Measurements from ENCODE around the gene PEX14. TPM values are rescaled to one million over a fixed set of nuclear protein-coding genes. Genes with fewer than 3 reads are reported as not detected.

The PEX14 gene
- total and polyA plus RNA-seq, 4 donors: 9.5 to 26.9 (median 19.7) TPM

- Histone ChIP-seq H3K27me3 (ENCODE audit: control insufficient read depth, insufficient read depth, low read length) (peaks cover 10% of the 10 kb centered on the region), H3K27ac (ENCODE audit: low read depth, low read length) (no peak overlapping the region), H3K4me3 (ENCODE audit: low read depth, low read length) (no peak overlapping the region), H3K9me3 (ENCODE audit: control insufficient read depth, insufficient read depth, low read length) (no peaks in the 10 kb centered on the region), H3K36me3 (ENCODE audit: control insufficient read depth, insufficient read depth, low read length) (peaks cover 68% of the 10 kb centered on the region), H3K4me1 (ENCODE audit: control insufficient read depth, insufficient read depth, low read length) (peaks cover 34% of the 10 kb centered on the region)
- DNase-seq (ENCODE audit: low read depth in 4 of 6, low spot score in 6 of 6): no peak
- 67% methylated on average over 27 of the region's 32 CpGs for WGBS (ENCODE audit: insufficient coverage)
Observed at GRCh38 chr1:10648689-10649516, 174.2 kb downstream of the PEX14 start.

GRCh38 chr1:10649517-10650201 lies 174.9 kb downstream of the PEX14 start:
- H3K27ac ChIP-seq (ENCODE audit: low read depth, low read length): no peak overlapping the region
- H3K27me3 ChIP-seq (ENCODE audit: control insufficient read depth, insufficient read depth, low read length): peaks cover 10% of the 10 kb centered on the region
- no peak overlapping the region for H3K4me3 ChIP-seq (ENCODE audit: low read depth, low read length)
- peaks cover 70% of the 10 kb centered on the region for H3K36me3 ChIP-seq (ENCODE audit: control insufficient read depth, insufficient read depth, low read length)
- peak in 2 of 6 donors; percentile 42 to 71 for DNase-seq (ENCODE audit: low read depth in 4 of 6, low spot score in 6 of 6)
- no peaks in the 10 kb centered on the region for H3K9me3 ChIP-seq (ENCODE audit: control insufficient read depth, insufficient read depth, low read length)
- 30% methylated on average over 20 of the region's 30 CpGs for WGBS (ENCODE audit: insufficient coverage)
- peaks cover 34% of the 10 kb centered on the region for H3K4me1 ChIP-seq (ENCODE audit: control insufficient read depth, insufficient read depth, low read length)

GRCh38 chr1:10650556-10651388 lies 176.0 kb downstream of the PEX14 start:
- Histone ChIP-seq H3K36me3 (ENCODE audit: control insufficient read depth, insufficient read depth, low read length) (peaks cover 70% of the 10 kb centered on the region), H3K4me3 (ENCODE audit: low read depth, low read length) (no peak overlapping the region), H3K9me3 (ENCODE audit: control insufficient read depth, insufficient read depth, low read length) (no peaks in the 10 kb centered on the region), H3K4me1 (ENCODE audit: control insufficient read depth, insufficient read depth, low read length) (peaks cover 34% of the 10 kb centered on the region), H3K27ac (ENCODE audit: low read depth, low read length) (no peak overlapping the region), H3K27me3 (ENCODE audit: control insufficient read depth, insufficient read depth, low read length) (peaks cover 10% of the 10 kb centered on the region)
- WGBS (ENCODE audit: insufficient coverage): 52% methylated on average over 22 of the region's 40 CpGs
- peak in 1 of 6 donors; percentile 57 for DNase-seq (ENCODE audit: low read depth in 4 of 6, low spot score in 6 of 6)

- Histone ChIP-seq H3K4me1 (ENCODE audit: control insufficient read depth, insufficient read depth, low read length) (peaks cover 34% of the 10 kb centered on the region), H3K27me3 (ENCODE audit: control insufficient read depth, insufficient read depth, low read length) (peaks cover 10% of the 10 kb centered on the region), H3K9me3 (ENCODE audit: control insufficient read depth, insufficient read depth, low read length) (no peaks in the 10 kb centered on the region), H3K4me3 (ENCODE audit: low read depth, low read length) (no peak overlapping the region), H3K27ac (ENCODE audit: low read depth, low read length) (no peak overlapping the region), H3K36me3 (ENCODE audit: control insufficient read depth, insufficient read depth, low read length) (peaks cover 73% of the 10 kb centered on the region)
- DNase-seq (ENCODE audit: low read depth in 4 of 6, low spot score in 6 of 6): peak in 1 of 6 donors; percentile 44
- 18% methylated on average over 14 of the region's 19 CpGs for WGBS (ENCODE audit: insufficient coverage)
Observed at GRCh38 chr1:10651389-10651766, 176.6 kb downstream of the PEX14 start.

DNA sequence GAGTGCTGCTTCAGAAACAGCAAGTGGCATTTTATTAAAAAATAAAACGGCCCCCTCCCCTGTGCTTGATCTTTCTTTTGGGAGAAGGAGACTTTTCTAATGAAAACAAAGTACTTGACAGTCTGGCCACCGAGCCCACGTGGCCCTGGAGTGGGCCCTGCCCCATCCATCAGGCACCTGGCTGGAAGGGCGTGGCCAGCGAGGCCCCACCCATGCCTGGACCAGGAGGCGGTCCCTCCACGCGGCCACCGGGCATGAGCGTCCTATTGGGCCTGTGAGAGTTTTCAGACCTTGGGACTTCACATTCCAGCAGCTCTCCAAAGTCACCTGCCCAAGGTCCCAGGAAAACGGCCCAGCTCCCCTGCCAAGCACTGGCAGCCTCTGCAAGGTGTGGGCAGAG lies 177.0 kb downstream of the PEX14 start:
- DNase-seq (ENCODE audit: low read depth in 4 of 6, low spot score in 6 of 6): no peak
- H3K27ac ChIP-seq (ENCODE audit: low read depth, low read length): no peak overlapping the region
- H3K27me3 ChIP-seq (ENCODE audit: control insufficient read depth, insufficient read depth, low read length): peaks cover 10% of the 10 kb centered on the region
- 61% methylated on average over 11 of the region's 11 CpGs for WGBS (ENCODE audit: insufficient coverage)
- H3K4me1 ChIP-seq (ENCODE audit: control insufficient read depth, insufficient read depth, low read length): peaks cover 34% of the 10 kb centered on the region
- peaks cover 72% of the 10 kb centered on the region for H3K36me3 ChIP-seq (ENCODE audit: control insufficient read depth, insufficient read depth, low read length)
- H3K9me3 ChIP-seq (ENCODE audit: control insufficient read depth, insufficient read depth, low read length): no peaks in the 10 kb centered on the region
- H3K4me3 ChIP-seq (ENCODE audit: low read depth, low read length): no peak overlapping the region

- H3K4me1 ChIP-seq (ENCODE audit: control insufficient read depth, insufficient read depth, low read length): peaks cover 34% of the 10 kb centered on the region
- no peaks in the 10 kb centered on the region for H3K9me3 ChIP-seq (ENCODE audit: control insufficient read depth, insufficient read depth, low read length)
- H3K27ac ChIP-seq (ENCODE audit: low read depth, low read length): no peak overlapping the region
- WGBS (ENCODE audit: insufficient coverage): 86% methylated on average over 11 of the region's 12 CpGs
- peaks cover 10% of the 10 kb centered on the region for H3K27me3 ChIP-seq (ENCODE audit: control insufficient read depth, insufficient read depth, low read length)
- H3K4me3 ChIP-seq (ENCODE audit: low read depth, low read length): no peak overlapping the region
- no peak for DNase-seq (ENCODE audit: low read depth in 4 of 6, low spot score in 6 of 6)
- H3K36me3 ChIP-seq (ENCODE audit: control insufficient read depth, insufficient read depth, low read length): peaks cover 70% of the 10 kb centered on the region
Observed at GRCh38 chr1:10652626-10653025, 177.9 kb downstream of the PEX14 start.

DNA sequence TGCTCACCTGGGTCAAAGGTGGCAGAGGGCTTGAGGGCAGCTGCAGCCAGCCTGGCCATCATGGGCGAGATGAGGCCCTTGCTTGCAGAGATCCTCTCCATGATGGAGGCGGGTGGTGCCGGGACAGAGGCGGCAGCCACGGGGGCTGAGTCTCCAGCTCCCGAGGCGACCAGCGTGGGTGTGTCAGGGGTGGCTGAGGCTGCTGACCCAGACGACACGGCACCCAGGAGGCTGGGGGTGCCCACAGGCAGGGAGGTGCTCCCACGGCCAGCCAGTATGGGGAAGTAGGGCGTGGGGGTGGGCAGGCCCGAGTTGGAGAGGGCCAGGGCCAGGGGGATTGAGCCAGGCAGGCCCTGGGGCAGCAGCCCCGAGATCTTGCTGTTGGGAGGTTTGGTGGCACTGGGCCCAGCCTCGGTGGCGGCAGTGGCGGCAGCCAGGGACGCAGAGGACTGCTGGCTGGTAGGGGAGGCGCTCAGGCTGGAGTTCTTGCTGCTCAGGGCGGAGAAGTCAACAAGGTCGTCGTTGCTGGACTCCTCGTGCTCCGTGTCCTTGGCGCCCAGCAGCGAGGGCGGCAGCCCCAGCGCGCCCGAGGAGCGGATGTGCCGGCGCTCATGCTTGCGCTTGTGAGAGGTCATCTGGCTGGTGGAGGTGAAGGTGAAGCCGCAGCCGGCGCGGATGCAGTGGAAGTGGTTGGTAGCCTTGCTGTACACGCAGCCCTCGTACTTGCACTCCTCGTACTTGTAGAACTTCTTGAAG lies 178.8 kb downstream of the PEX14 start:
- H3K4me1 ChIP-seq (ENCODE audit: control insufficient read depth, insufficient read depth, low read length): peaks cover 34% of the 10 kb centered on the region
- WGBS (ENCODE audit: insufficient coverage): 91% methylated on average over 41 of the region's 41 CpGs
- peaks cover 68% of the 10 kb centered on the region for H3K36me3 ChIP-seq (ENCODE audit: control insufficient read depth, insufficient read depth, low read length)
- H3K4me3 ChIP-seq (ENCODE audit: low read depth, low read length): no peak overlapping the region
- no peak for DNase-seq (ENCODE audit: low read depth in 4 of 6, low spot score in 6 of 6)
- H3K27me3 ChIP-seq (ENCODE audit: control insufficient read depth, insufficient read depth, low read length): peaks cover 10% of the 10 kb centered on the region
- no peak overlapping the region for H3K27ac ChIP-seq (ENCODE audit: low read depth, low read length)
- H3K9me3 ChIP-seq (ENCODE audit: control insufficient read depth, insufficient read depth, low read length): no peaks in the 10 kb centered on the region

GRCh38 chr1:10655002-10655401 lies 180.3 kb downstream of the PEX14 start:
- WGBS (ENCODE audit: insufficient coverage): 86% methylated on average over 9 of the region's 10 CpGs
- no peak overlapping the region for H3K4me3 ChIP-seq (ENCODE audit: low read depth, low read length)
- no peaks in the 10 kb centered on the region for H3K9me3 ChIP-seq (ENCODE audit: control insufficient read depth, insufficient read depth, low read length)
- H3K27ac ChIP-seq (ENCODE audit: low read depth, low read length): no peak overlapping the region
- no peak for DNase-seq (ENCODE audit: low read depth in 4 of 6, low spot score in 6 of 6)
- H3K27me3 ChIP-seq (ENCODE audit: control insufficient read depth, insufficient read depth, low read length): peaks cover 10% of the 10 kb centered on the region
- H3K36me3 ChIP-seq (ENCODE audit: control insufficient read depth, insufficient read depth, low read length): peaks cover 74% of the 10 kb centered on the region
- H3K4me1 ChIP-seq (ENCODE audit: control insufficient read depth, insufficient read depth, low read length): peaks cover 19% of the 10 kb centered on the region

GRCh38 chr1:10656431-10656830 lies 181.7 kb downstream of the PEX14 start:
- Histone ChIP-seq H3K36me3 (ENCODE audit: control insufficient read depth, insufficient read depth, low read length) (peaks cover 76% of the 10 kb centered on the region), H3K27ac (ENCODE audit: low read depth, low read length) (no peak overlapping the region), H3K9me3 (ENCODE audit: control insufficient read depth, insufficient read depth, low read length) (no peaks in the 10 kb centered on the region), H3K4me3 (ENCODE audit: low read depth, low read length) (no peak overlapping the region), H3K4me1 (ENCODE audit: control insufficient read depth, insufficient read depth, low read length) (peaks cover 7% of the 10 kb centered on the region), H3K27me3 (ENCODE audit: control insufficient read depth, insufficient read depth, low read length) (peaks cover under 1% of the 10 kb centered on the region)
- WGBS (ENCODE audit: insufficient coverage): 88% methylated on average over 13 of the region's 15 CpGs
- DNase-seq (ENCODE audit: low read depth in 4 of 6, low spot score in 6 of 6): no peak
